Small intestine (tissue), 7 donors: Measurements from ENCODE around the gene SLC25A25. TPM values are rescaled to one million over a fixed set of nuclear protein-coding genes. Genes with fewer than 3 reads are reported as not detected.

Experiments
- DNase-seq, 2 donors: peaks; one replicate each; pipeline versions ENCODE4 v3.0.0 to v3.0.0-alpha.2; 2013
- FAIRE-seq: peaks from 2 replicates; lab custom pipeline; 2012; peaks lifted over from hg19 to GRCh38; lab: Jason Lieb, UNC
- H3K27ac ChIP-seq, 3 donors: one replicate each; pipeline ENCODE4 v1.5.1; 2013; ENCODE audit warnings: low read length in 2 of 3, mild to moderate bottlenecking in 2 of 3, control low read depth in 1 of 3, inconsistent platforms in 1 of 3, low read depth in 1 of 3, moderate library complexity in 1 of 3
- H3K27me3 ChIP-seq, 3 donors: one replicate each; pipeline ENCODE4 v1.6.1; 2013; ENCODE audit warnings: low read length in 3 of 3, inconsistent platforms in 1 of 3; ENCODE audit not compliant: control insufficient read depth in 3 of 3, insufficient read depth in 3 of 3
- H3K36me3 ChIP-seq, 3 donors: one replicate each; pipeline ENCODE4 v1.6.1; 2013; ENCODE audit warnings: low read length in 3 of 3, inconsistent platforms in 1 of 3, low read depth in 1 of 3, mild to moderate bottlenecking in 1 of 3, moderate library complexity in 1 of 3; ENCODE audit not compliant: control insufficient read depth in 3 of 3, insufficient read depth in 2 of 3
- H3K4me1 ChIP-seq, 3 donors: one replicate each; pipeline ENCODE4 v1.6.1; 2013; ENCODE audit warnings: low read length in 2 of 3, inconsistent platforms in 1 of 3, low read depth in 1 of 3, mild to moderate bottlenecking in 1 of 3, moderate library complexity in 1 of 3; ENCODE audit not compliant: control insufficient read depth in 3 of 3, insufficient read depth in 2 of 3
- H3K4me3 ChIP-seq, 3 donors: one replicate each; pipeline ENCODE4 v1.5.1; 2013; ENCODE audit warnings: low read length in 3 of 3, control low read depth in 1 of 3, inconsistent platforms in 1 of 3, low read depth in 1 of 3, mild to moderate bottlenecking in 1 of 3, moderate library complexity in 1 of 3
- H3K9me3 ChIP-seq, 2 donors: one replicate each; pipeline ENCODE4 v1.6.1; 2013; ENCODE audit warnings: low read depth in 1 of 2, low read length in 1 of 2; ENCODE audit not compliant: control insufficient read depth in 2 of 2, insufficient read depth in 1 of 2
- WGBS, 3 donors: extraction: QIAGEN DNeasy Blood & Tissue Kit; methylation state at CpG; one replicate each; pipeline ENCODE4 v1.1.7; 2013; 5-methylcytosine and 5-hydroxymethylcytosine counted together
- polyA plus RNA-seq, 4 donors: library from polyadenylated mRNA; stranded (reverse) in 3 of 4; unstranded in 1 of 4; fragments of 200-250 nt in 3 of 4; fragments of 120-200 nt in 1 of 4; gene quantifications; one replicate each; pipeline versions ENCODE4 v1.2.1 to v1.2.3, GENCODE V29; 2013
- donor health status: healthy with polysubstance abuse.
- donor health status: control.
- donor health status: control.
- donor health status: Bipolar disorder and iron deficiency.
- donor health status: healthy.

The SLC25A25 gene
- polyA plus RNA-seq, 4 donors = 15.5 to 26.2 (median 20.1) TPM

- H3K4me3 ChIP-seq = no peak overlapping the region
- H3K36me3 ChIP-seq = peaks cover 0 to 32% (median 0%) of the 10 kb centered on the region in 3 donors
- H3K27me3 ChIP-seq = no peaks in the 10 kb centered on the region
- peak overlapping the region in 2 of 3 donors; percentile 80 to 97 for H3K27ac ChIP-seq
- H3K9me3 ChIP-seq = no peaks in the 10 kb centered on the region
- DNase-seq (no peak), FAIRE-seq (no peak)
- H3K4me1 ChIP-seq = peaks cover 0 to 26% (median 9%) of the 10 kb centered on the region in 3 donors
- WGBS, 3 donors = 62 to 73% (median 68%) methylated on average over 4 of the region's 4 CpGs
Measured at GRCh38 chr9:128093011-128093410, 25.0 kb downstream of the SLC25A25 start.

GRCh38 chr9:128094166-128094949 is 26.3 kb downstream of the SLC25A25 start:
- Histone ChIP-seq H3K9me3 (no peaks in the 10 kb centered on the region), H3K27ac (peak overlapping the region; percentile 48 to 97 (median 80)), H3K4me1 (peaks cover 0 to 29% (median 9%) of the 10 kb centered on the region in 3 donors), H3K4me3 (no peak overlapping the region), H3K36me3 (peaks cover 0 to 33% (median 0%) of the 10 kb centered on the region in 3 donors), H3K27me3 (no peaks in the 10 kb centered on the region)
- DNase-seq (peak; percentile 92), FAIRE-seq (no peak)
- WGBS, 3 donors = 22 to 35% (median 24%) methylated on average over 8 of the region's 8 CpGs

- H3K27me3 ChIP-seq = no peaks in the 10 kb centered on the region
- peak overlapping the region; percentile 38 to 97 (median 80) for H3K27ac ChIP-seq
- WGBS, 3 donors = 78 to 86% (median 81%) methylated on average over 11 of the region's 11 CpGs
- FAIRE-seq = no peak
- DNase-seq = no peak
- H3K4me3 ChIP-seq = no peak overlapping the region
- peaks cover 0 to 35% (median 12%) of the 10 kb centered on the region in 3 donors for H3K4me1 ChIP-seq
- H3K9me3 ChIP-seq = no peaks in the 10 kb centered on the region
- peaks cover 0 to 40% (median 0%) of the 10 kb centered on the region in 3 donors for H3K36me3 ChIP-seq
Measured at GRCh38 chr9:128094950-128095544, 27.0 kb downstream of the SLC25A25 start.

- FAIRE-seq (no peak), DNase-seq (peak in 1 of 2 donors; percentile 5)
- WGBS, 3 donors = 87% methylated on average over 19 of the region's 19 CpGs
- no peak overlapping the region for H3K4me3 ChIP-seq
- no peaks in the 10 kb centered on the region for H3K27me3 ChIP-seq
- no peaks in the 10 kb centered on the region for H3K9me3 ChIP-seq
- H3K36me3 ChIP-seq = peaks cover 6 to 53% (median 10%) of the 10 kb centered on the region in 3 donors
- H3K27ac ChIP-seq = peak overlapping the region in 2 of 3 donors; percentile 92 to 93
- peaks cover 8 to 49% (median 24%) of the 10 kb centered on the region in 3 donors for H3K4me1 ChIP-seq
Measured at GRCh38 chr9:128096616-128097536, 28.8 kb downstream of the SLC25A25 start.

- no peak for DNase-seq
- no peak for FAIRE-seq
- Histone ChIP-seq H3K36me3 (peaks cover 10 to 56% (median 13%) of the 10 kb centered on the region in 3 donors), H3K4me3 (no peak overlapping the region), H3K9me3 (no peaks in the 10 kb centered on the region), H3K27me3 (no peaks in the 10 kb centered on the region), H3K4me1 (peaks cover 8 to 49% (median 24%) of the 10 kb centered on the region in 3 donors), H3K27ac (peak overlapping the region; percentile 81 to 93 (median 92))
- 56 to 63% (median 60%) methylated on average over 13 of the region's 13 CpGs for WGBS, 3 donors
Measured at GRCh38 chr9:128097543-128098296, 29.7 kb downstream of the SLC25A25 start.

GRCh38 chr9:128098297-128099230 is 30.5 kb downstream of the SLC25A25 start:
- Histone ChIP-seq H3K4me1 (peaks cover 12 to 51% (median 21%) of the 10 kb centered on the region in 3 donors), H3K4me3 (peak overlapping the region in 2 of 3 donors; percentile 52 to 78)
- WGBS, 3 donors = 9 to 27% (median 27%) methylated on average over 31 to 32 of the region's 32 CpGs

More at GRCh38 chr9:128098297-128099230, 30.5 kb downstream of the SLC25A25 start:
- Histone ChIP-seq H3K27me3 (no peaks in the 10 kb centered on the region), H3K36me3 (peaks cover 10 to 61% (median 14%) of the 10 kb centered on the region in 3 donors), H3K9me3 (no peaks in the 10 kb centered on the region), H3K27ac (peak overlapping the region; percentile 92 to 98 (median 93))
- FAIRE-seq (no peak), DNase-seq (peak; percentile 97 to 99)
